GM19468 (cell line): ENCODE results near the gene KRTAP29-1.
A peak's percentile ranks its signal among the peaks of the same experiment; 100 is the strongest.

ENCODE experiments used
- ATAC-seq: cut with Tn5 transposase; IDR thresholded peaks from one replicate; pipeline ENCODE4 v1.9.1; 2021; ENCODE audit warnings: mild to moderate bottlenecking, moderate library complexity, moderate number of reproducible peaks; ENCODE audit not compliant: unreplicated experiment; ENCODE audit errors: extremely low read depth

KRTAP29-1 gene

GRCh38 chr17:41329279-41329948, 26.8 kb upstream of the KRTAP29-1 start:
- no peak for ATAC-seq

GRCh38 chr17:41328207-41328606, 25.6 kb upstream of the KRTAP29-1 start:
- no peak for ATAC-seq

- no peak for ATAC-seq
Observed at GRCh38 chr17:41327411-41328120, 24.9 kb upstream of the KRTAP29-1 start.

GRCh38 chr17:41326173-41327145, 23.8 kb upstream of the KRTAP29-1 start:
- no peak for ATAC-seq

- no peak for ATAC-seq
Observed at GRCh38 chr17:41325611-41326010, 23.0 kb upstream of the KRTAP29-1 start.

GRCh38 chr17:41325126-41325525, 22.5 kb upstream of the KRTAP29-1 start:
- ATAC-seq, result no peak

- no peak for ATAC-seq
Observed at GRCh38 chr17:41324180-41325075, 21.8 kb upstream of the KRTAP29-1 start.

GRCh38 chr17:41322903-41323895, 20.5 kb upstream of the KRTAP29-1 start:
- no peak for ATAC-seq

- ATAC-seq, result no peak
Observed at GRCh38 chr17:41322094-41322902, 19.6 kb upstream of the KRTAP29-1 start.

- no peak for ATAC-seq
Observed at GRCh38 chr17:41318231-41318630, 15.6 kb upstream of the KRTAP29-1 start.

- ATAC-seq, result no peak
Observed at GRCh38 chr17:41315814-41316445, 13.3 kb upstream of the KRTAP29-1 start.

GRCh38 chr17:41315204-41315794, 12.6 kb upstream of the KRTAP29-1 start, which contains the start of gene KRTAP17-1:
Gene KRTAP17-1 (minus strand): TSS chr17:41315710. CDS start chr17:41315650, 60 bp downstream.
- ATAC-seq, result no peak

GRCh38 chr17:41311111-41311510, 8.5 kb upstream of the KRTAP29-1 start:
- ATAC-seq, result no peak

- no peak for ATAC-seq
Observed at GRCh38 chr17:41308918-41309359, 6.3 kb upstream of the KRTAP29-1 start, which contains the start of gene KRTAP16-1. Gene KRTAP16-1 (minus strand): TSS chr17:41309309. CDS start chr17:41309253, 56 bp downstream.

- ATAC-seq, result peak; percentile 42
Observed at GRCh38 chr17:41308251-41308917, 5.7 kb upstream of the KRTAP29-1 start.

GRCh38 chr17:41307647-41308046, 5.0 kb upstream of the KRTAP29-1 start:
- ATAC-seq, result no peak
